Gastroesophageal sphincter (tissue), 4 donors: ENCODE measurements around the gene DTX1. TPM values are rescaled to one million over a fixed set of nuclear protein-coding genes. Genes with fewer than 3 reads are reported as not detected.

Experiments used
- ATAC-seq: fragments of 150-250 bp; one replicate; pipeline ENCODE4 v1.9.1; 2016; ENCODE audit warnings: mild to moderate bottlenecking, moderate library complexity
- H3K27ac ChIP-seq, 4 donors: fragments of 200-600 bp; sonication (generic) in 3 of 4; 1 replicate in 3 of 4; 2 replicates in 1 of 4; pipeline ENCODE4 v1.5.1; 2016 to 2019
- H3K27me3 ChIP-seq: fragments of 200-600 bp; sonication (generic); one replicate; pipeline ENCODE4 v1.5.1; 2019
- H3K36me3 ChIP-seq, 2 donors: fragments of 200-600 bp; sonication (generic); one replicate each; pipeline ENCODE4 v1.5.1; 2019; ENCODE audit warnings: control low read depth in 1 of 2
- H3K4me1 ChIP-seq, 3 donors: fragments of 200-600 bp; sonication (generic); 1 replicate in 2 of 3; 2 replicates in 1 of 3; pipeline ENCODE4 v1.5.1; 2016 to 2019; ENCODE audit warnings: control low read depth in 2 of 3
- H3K4me3 ChIP-seq, 2 donors: fragments of 200-600 bp; sonication (generic); one replicate each; pipeline ENCODE4 v1.5.1; 2019; ENCODE audit warnings: mild to moderate bottlenecking in 1 of 2, moderate library complexity in 1 of 2
- H3K9me3 ChIP-seq, 3 donors: fragments of 200-600 bp; sonication (generic); one replicate each; pipeline ENCODE4 v1.5.1; 2017 to 2019; ENCODE audit warnings: control low read depth in 2 of 3
- EP300 ChIP-seq: sonication (generic); formaldehyde crosslinking; IDR thresholded peaks from one replicate; pipeline ENCODE4 v1.6.1; 2017; ENCODE audit warnings: antibody characterized with exemption, mild to moderate bottlenecking
- POLR2A ChIP-seq, 2 donors: fragments of 450-650 bp; IDR thresholded peaks; one replicate each; pipeline ENCODE4 v1.6.1; 2017; ENCODE audit warnings: antibody characterized with exemption in 2 of 2, mild to moderate bottlenecking in 2 of 2, moderate library complexity in 1 of 2
- POLR2AphosphoS5 ChIP-seq: sonication (generic); formaldehyde crosslinking; IDR thresholded peaks from one replicate; pipeline ENCODE4 v1.6.1; 2017; ENCODE audit warnings: antibody characterized with exemption
- WGBS, 2 donors: methylation state at CpG; one replicate each; pipeline ENCODE4 v1.1.5; 2018; ENCODE audit warnings: low coverage in 1 of 2; 5-methylcytosine and 5-hydroxymethylcytosine counted together
- total RNA-seq, 4 donors: library from RNA; depleted of rRNA; stranded (reverse); fragments of >200 nt; gene quantifications; one replicate each; pipeline ENCODE4 v1.1.0, GENCODE V29; 2016
- TF ChIP-seq, protein P1 (sequence below), 4 experiments: fragments of 200-600 bp in 2 of 4; fragments of 450-650 bp in 2 of 4; sonication (generic) in 1 of 4; IDR thresholded peaks; one replicate each; pipeline ENCODE4 v1.5.1; 2017 to 2019; ENCODE audit warnings: antibody characterized with exemption in 4 of 4, mild to moderate bottlenecking in 2 of 4, moderate library complexity in 2 of 4

The DTX1 gene
- total RNA-seq, 4 donors from 2014 or later: 2.3 to 9.5 (median 5.3) TPM

DNA sequence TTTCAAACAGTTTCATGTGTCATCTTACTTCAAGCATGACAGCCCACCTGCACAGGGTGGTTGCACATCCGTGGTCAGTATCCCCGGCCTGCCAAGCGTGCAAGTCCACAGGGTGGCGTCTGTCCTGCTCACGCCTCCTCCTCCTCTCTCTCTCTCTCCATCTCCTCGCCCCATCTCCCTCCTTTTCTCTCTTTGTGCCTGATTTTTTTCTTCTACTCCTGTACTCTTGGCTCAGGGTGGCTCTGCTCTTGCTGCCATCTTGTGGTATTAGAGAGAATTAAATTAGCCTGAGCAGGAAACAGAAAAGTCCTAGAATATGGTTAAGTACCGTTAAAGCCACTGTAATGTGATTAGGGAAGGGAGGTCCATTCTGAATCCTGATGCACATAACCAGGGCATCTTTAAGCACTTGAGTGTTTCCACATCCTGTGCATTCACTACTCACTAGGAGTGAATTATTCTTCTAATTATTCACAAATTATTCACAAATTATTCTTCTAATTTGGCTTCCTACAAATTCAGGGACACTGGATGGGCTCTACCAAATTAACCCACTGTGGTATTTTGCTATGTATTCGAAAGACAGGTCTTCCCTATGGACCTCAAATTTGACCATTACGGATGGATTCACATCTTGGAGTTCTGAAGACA is 25.5 kb upstream of the DTX1 start:
- H3K4me1 ChIP-seq: peaks cover 0 to 5% (median 0%) of the 10 kb centered on the region in 3 donors
- peak; percentile 81 for ATAC-seq
- H3K9me3 ChIP-seq: no peaks in the 10 kb centered on the region
- WGBS, 2 donors: 9 to 11% methylated on average over 9 of the region's 9 CpGs
- no peak for TF ChIP-seq EP300
- TF ChIP-seq, protein P1, sequence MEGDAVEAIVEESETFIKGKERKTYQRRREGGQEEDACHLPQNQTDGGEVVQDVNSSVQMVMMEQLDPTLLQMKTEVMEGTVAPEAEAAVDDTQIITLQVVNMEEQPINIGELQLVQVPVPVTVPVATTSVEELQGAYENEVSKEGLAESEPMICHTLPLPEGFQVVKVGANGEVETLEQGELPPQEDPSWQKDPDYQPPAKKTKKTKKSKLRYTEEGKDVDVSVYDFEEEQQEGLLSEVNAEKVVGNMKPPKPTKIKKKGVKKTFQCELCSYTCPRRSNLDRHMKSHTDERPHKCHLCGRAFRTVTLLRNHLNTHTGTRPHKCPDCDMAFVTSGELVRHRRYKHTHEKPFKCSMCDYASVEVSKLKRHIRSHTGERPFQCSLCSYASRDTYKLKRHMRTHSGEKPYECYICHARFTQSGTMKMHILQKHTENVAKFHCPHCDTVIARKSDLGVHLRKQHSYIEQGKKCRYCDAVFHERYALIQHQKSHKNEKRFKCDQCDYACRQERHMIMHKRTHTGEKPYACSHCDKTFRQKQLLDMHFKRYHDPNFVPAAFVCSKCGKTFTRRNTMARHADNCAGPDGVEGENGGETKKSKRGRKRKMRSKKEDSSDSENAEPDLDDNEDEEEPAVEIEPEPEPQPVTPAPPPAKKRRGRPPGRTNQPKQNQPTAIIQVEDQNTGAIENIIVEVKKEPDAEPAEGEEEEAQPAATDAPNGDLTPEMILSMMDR (IDR thresholded peaks at IDR 0.05): peak; percentile 46 to 75 (median 70)
- H3K27ac ChIP-seq: no peak overlapping the region
- H3K36me3 ChIP-seq: no peaks in the 10 kb centered on the region
- no peak overlapping the region for H3K4me3 ChIP-seq
- H3K27me3 ChIP-seq: peaks cover 45% of the 10 kb centered on the region

DNA sequence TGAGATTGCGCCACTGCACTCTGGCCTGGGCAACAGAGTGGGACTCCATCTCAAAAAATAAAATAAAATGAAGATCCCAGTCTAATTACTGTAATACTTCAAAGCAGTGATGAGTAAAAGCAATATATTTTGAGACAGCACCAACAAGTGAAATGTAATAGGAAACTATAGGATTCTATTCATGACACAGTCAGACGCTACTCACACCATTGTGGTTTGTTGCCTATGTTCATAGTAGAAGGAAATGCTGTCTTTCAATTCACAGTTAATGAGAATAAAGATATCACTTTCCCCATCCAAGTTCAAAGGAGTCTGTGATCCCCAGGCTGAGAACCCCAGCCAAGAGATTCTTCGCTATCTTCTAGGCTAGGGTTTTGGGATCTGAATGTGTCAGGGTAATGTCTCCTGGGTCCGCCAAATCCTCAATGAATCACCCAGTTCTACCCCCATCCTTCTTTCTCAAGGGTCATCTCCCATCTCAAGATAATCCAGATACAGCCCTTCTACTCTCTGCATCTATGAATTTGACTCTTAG is 16.6 kb upstream of the DTX1 start:
- ATAC-seq: no peak
- H3K27ac ChIP-seq: peak overlapping the region in 3 of 4 donors; percentile 42 to 44 (median 42)
- 70 to 91% methylated on average over 4 of the region's 4 CpGs for WGBS, 2 donors

DNA sequence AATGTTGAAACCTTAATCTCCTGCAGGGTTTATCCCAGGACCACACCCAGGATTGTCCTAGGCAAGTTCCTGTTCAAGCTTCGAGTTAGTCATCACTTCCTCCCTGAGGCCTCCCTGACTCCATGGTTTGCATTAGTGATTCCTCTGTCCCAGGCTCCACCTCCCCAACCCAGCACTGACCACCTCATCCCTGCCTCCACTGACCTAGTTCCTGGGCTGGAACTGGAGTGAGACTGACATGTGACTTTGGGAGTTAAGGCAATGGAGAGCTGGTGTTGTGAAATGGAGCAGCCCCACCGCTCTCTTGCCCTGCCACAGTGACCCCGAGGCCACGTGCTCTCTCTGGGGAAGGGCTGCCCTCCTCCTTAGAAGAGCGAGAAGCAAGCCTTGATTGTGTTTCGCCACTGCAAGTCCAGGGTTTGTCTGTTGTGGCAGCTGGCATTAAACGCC is 15.8 kb upstream of the DTX1 start:
- Histone ChIP-seq H3K27ac (peak overlapping the region in 2 of 4 donors; percentile 52 to 64), H3K4me3 (no peak overlapping the region), H3K4me1 (no peaks in the 10 kb centered on the region), H3K36me3 (no peaks in the 10 kb centered on the region), H3K9me3 (no peaks in the 10 kb centered on the region), H3K27me3 (peaks cover 58% of the 10 kb centered on the region)
- TF ChIP-seq, protein P1 (IDR thresholded peaks at IDR 0.05): no peak
- TF ChIP-seq POLR2AphosphoS5 (peak; percentile 16), EP300 (no peak), POLR2A (IDR thresholded peaks at IDR 0.05) (no peak)
- ATAC-seq: peak; percentile 98
- 73% methylated on average over 2 of the region's 7 CpGs; no CpG with 5 or more reads in 1 of the 2 donors for WGBS, 2 donors

More for the DNA sequence above, 16.6 kb upstream of the DTX1 start:
- H3K27me3 ChIP-seq: peaks cover 58% of the 10 kb centered on the region
- no peak overlapping the region for H3K4me3 ChIP-seq
- H3K4me1 ChIP-seq: no peaks in the 10 kb centered on the region
- H3K36me3 ChIP-seq: no peaks in the 10 kb centered on the region
- no peaks in the 10 kb centered on the region for H3K9me3 ChIP-seq
- TF ChIP-seq POLR2AphosphoS5: no peak
- no peak for TF ChIP-seq EP300
- TF ChIP-seq POLR2A (IDR thresholded peaks at IDR 0.05): no peak
- TF ChIP-seq, protein P1 (IDR thresholded peaks at IDR 0.05): no peak

DNA sequence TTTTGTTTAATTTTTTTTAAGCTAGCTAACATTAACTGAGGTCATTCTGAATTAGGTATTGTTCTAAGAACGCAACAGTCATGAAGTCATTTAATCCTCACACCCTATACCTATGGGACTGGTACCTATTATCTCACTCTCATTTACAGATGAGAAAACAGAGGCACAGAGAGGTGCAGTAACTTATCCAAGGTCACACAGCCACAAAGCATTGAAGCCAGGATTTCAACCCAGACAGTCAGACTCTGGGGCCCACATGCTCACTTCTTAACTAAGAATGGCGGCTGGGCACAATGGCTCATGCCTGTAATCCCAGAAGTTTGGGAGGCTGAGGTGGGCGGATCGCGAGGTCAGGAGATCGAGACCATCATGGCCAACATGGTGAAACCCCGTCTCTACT is 15.0 kb upstream of the DTX1 start:
- no peak for ATAC-seq
- Histone ChIP-seq H3K4me3 (no peak overlapping the region), H3K27ac (peak overlapping the region in 2 of 4 donors; percentile 52 to 64), H3K4me1 (no peaks in the 10 kb centered on the region), H3K27me3 (peaks cover 51% of the 10 kb centered on the region), H3K36me3 (no peaks in the 10 kb centered on the region), H3K9me3 (no peaks in the 10 kb centered on the region)
- WGBS, 2 donors: 72 to 94% methylated on average over 3 to 6 of the region's 7 CpGs
- no peak for TF ChIP-seq POLR2A (IDR thresholded peaks at IDR 0.05)
- no peak for TF ChIP-seq EP300
- no peak for TF ChIP-seq POLR2AphosphoS5
- TF ChIP-seq, protein P1 (IDR thresholded peaks at IDR 0.05): no peak

DNA sequence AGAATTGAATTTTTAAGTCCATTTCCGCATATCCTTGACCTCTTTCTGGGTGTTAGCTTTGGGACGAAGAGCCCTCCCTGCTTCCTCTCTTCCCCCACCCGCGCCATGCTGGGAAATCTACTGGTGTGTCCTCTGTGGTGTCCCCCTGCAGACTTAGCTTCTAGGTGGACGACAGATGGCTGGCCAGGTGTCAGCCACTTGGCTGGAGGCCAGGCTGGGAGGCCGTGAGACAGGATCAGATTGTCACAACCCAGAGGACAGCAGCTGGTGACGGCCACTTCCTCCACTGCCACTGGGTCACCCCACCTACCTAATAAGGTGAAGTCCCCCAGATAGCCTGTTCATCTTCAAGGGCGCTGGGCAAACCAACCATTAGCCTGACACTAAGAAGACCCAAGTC is 13.3 kb upstream of the DTX1 start:
- no peaks in the 10 kb centered on the region for H3K4me1 ChIP-seq
- WGBS, 2 donors: 74% methylated on average over 6 of the region's 8 CpGs; no CpG with 5 or more reads in 1 of the 2 donors
- TF ChIP-seq, protein P1 (IDR thresholded peaks at IDR 0.05): no peak
- TF ChIP-seq POLR2A (IDR thresholded peaks at IDR 0.05) (no peak), EP300 (no peak), POLR2AphosphoS5 (no peak)
- H3K36me3 ChIP-seq: no peaks in the 10 kb centered on the region
- H3K27ac ChIP-seq: no peak overlapping the region
- no peak for ATAC-seq
- H3K27me3 ChIP-seq: peaks cover 45% of the 10 kb centered on the region
- H3K4me3 ChIP-seq: no peak overlapping the region
- H3K9me3 ChIP-seq: no peaks in the 10 kb centered on the region
